Neuronal stem cell (in vitro differentiated cells): Measurements from ENCODE around the gene LSM12.

Experiments used
- DNase-seq: peaks from one replicate; pipeline ENCODE4 v3.0.0-alpha.2; 2013; ENCODE audit warnings: low spot score
- H2AFZ ChIP-seq: one replicate; pipeline ENCODE4 v1.6.1; 2013; ENCODE audit warnings: mild to moderate bottlenecking, low read length, inconsistent platforms
- H2AK5ac ChIP-seq: 2 replicates; pipeline ENCODE4 v1.6.1; 2013; ENCODE audit warnings: low read depth, mild to moderate bottlenecking, inconsistent platforms, low read length, moderate library complexity, mixed read lengths
- H2BK120ac ChIP-seq: 2 replicates; pipeline ENCODE4 v1.6.1; 2013; ENCODE audit warnings: low read depth, mild to moderate bottlenecking, inconsistent platforms, low read length, moderate library complexity, mixed read lengths
- H2BK12ac ChIP-seq: one replicate; pipeline ENCODE4 v1.6.1; 2013; ENCODE audit warnings: low read length, inconsistent platforms
- H2BK15ac ChIP-seq: 2 replicates; pipeline ENCODE4 v1.6.1; 2013; ENCODE audit warnings: mild to moderate bottlenecking, low read length, inconsistent platforms, mixed read lengths
- H2BK5ac ChIP-seq: one replicate; pipeline ENCODE4 v1.6.1; 2013; ENCODE audit warnings: inconsistent platforms, mild to moderate bottlenecking, low read length, moderate library complexity
- H3K14ac ChIP-seq: one replicate; pipeline ENCODE4 v1.6.1; 2013; ENCODE audit warnings: low read length, inconsistent platforms
- H3K18ac ChIP-seq: 2 replicates; pipeline ENCODE4 v1.6.1; 2013; ENCODE audit warnings: low read length, inconsistent platforms
- H3K23ac ChIP-seq: 2 replicates; pipeline ENCODE4 v1.6.1; 2013; ENCODE audit warnings: low read depth, mild to moderate bottlenecking, mixed read lengths, low read length, inconsistent platforms; ENCODE audit not compliant: poor library complexity
- H3K27ac ChIP-seq: replicated peaks from 3 replicates; pipeline ENCODE4 v1.5.1; 2013; ENCODE audit warnings: low read length, inconsistent platforms
- H3K27me3 ChIP-seq, 3 experiments: 2 replicates each; pipeline ENCODE4 v1.6.1; 2013; ENCODE audit warnings: low read length in 3 of 3, mild to moderate bottlenecking in 2 of 3, inconsistent platforms in 1 of 3, low read depth in 1 of 3, mixed read lengths in 1 of 3, moderate library complexity in 1 of 3; ENCODE audit not compliant: control insufficient read depth in 3 of 3, insufficient read depth in 3 of 3
- H3K36me3 ChIP-seq, 2 donors: replicated peaks in 1 of 2; 2 replicates each; pipeline ENCODE4 v1.6.1; 2013; ENCODE audit warnings: low read length in 2 of 2; ENCODE audit not compliant: control insufficient read depth in 2 of 2, insufficient read depth in 2 of 2
- H3K4ac ChIP-seq: 2 replicates; pipeline ENCODE4 v1.6.1; 2013; ENCODE audit warnings: inconsistent platforms, mild to moderate bottlenecking, low read length, moderate library complexity
- H3K4me1 ChIP-seq, 2 donors: 1 replicate in 1 of 2; 2 replicates in 1 of 2; pipeline ENCODE4 v1.6.1; 2013; ENCODE audit warnings: low read length in 2 of 2, low read depth in 1 of 2; ENCODE audit not compliant: control insufficient read depth in 2 of 2, insufficient read depth in 1 of 2
- H3K4me2 ChIP-seq: one replicate; pipeline ENCODE4 v1.6.1; 2013; ENCODE audit warnings: mild to moderate bottlenecking, low read length, inconsistent platforms; ENCODE audit not compliant: insufficient read depth, poor library complexity, severe bottlenecking
- H3K4me3 ChIP-seq, 2 donors: 2 replicates each; pipeline ENCODE4 v1.5.1; 2013; ENCODE audit warnings: low read length in 2 of 2, mild to moderate bottlenecking in 2 of 2, inconsistent platforms in 1 of 2, moderate library complexity in 1 of 2
- H3K79me1 ChIP-seq: one replicate; pipeline ENCODE4 v1.6.1; 2013; ENCODE audit warnings: low read depth, mild to moderate bottlenecking, inconsistent platforms, low read length, moderate library complexity
- H3K9ac ChIP-seq: one replicate; pipeline ENCODE4 v1.6.1; 2013; ENCODE audit warnings: mild to moderate bottlenecking, low read depth, low read length, inconsistent platforms; ENCODE audit not compliant: poor library complexity
- H3K9me3 ChIP-seq, 2 donors: replicated peaks in 1 of 2; 2 replicates each; pipeline versions ENCODE3 to v1.6.1; 2013; ENCODE audit warnings: low read length in 2 of 2, mild to moderate bottlenecking in 2 of 2, inconsistent platforms in 1 of 2, low read depth in 1 of 2, mixed read lengths in 1 of 2, moderate library complexity in 1 of 2; ENCODE audit not compliant: control insufficient read depth in 2 of 2, insufficient read depth in 1 of 2
- H4K8ac ChIP-seq: one replicate; pipeline ENCODE4 v1.6.1; 2013; ENCODE audit warnings: low read depth, mild to moderate bottlenecking, inconsistent platforms, low read length, moderate library complexity
- H4K91ac ChIP-seq: one replicate; pipeline ENCODE4 v1.6.1; 2013; ENCODE audit warnings: low read length, low read depth, mild to moderate bottlenecking, inconsistent platforms; ENCODE audit not compliant: poor library complexity
- WGBS, 2 donors: extraction: QIAGEN DNeasy Blood & Tissue Kit; methylation state at CpG; one replicate each; pipeline ENCODE4 v1.1.7; 2013; ENCODE audit warnings: missing lambda C conversion rate in 2 of 2, mixed read lengths in 1 of 2; ENCODE audit not compliant: insufficient read length in 2 of 2, insufficient replicate concordance in 1 of 2; ENCODE audit errors: extremely low coverage in 2 of 2; 5-methylcytosine and 5-hydroxymethylcytosine counted together

LSM12 gene

DNA sequence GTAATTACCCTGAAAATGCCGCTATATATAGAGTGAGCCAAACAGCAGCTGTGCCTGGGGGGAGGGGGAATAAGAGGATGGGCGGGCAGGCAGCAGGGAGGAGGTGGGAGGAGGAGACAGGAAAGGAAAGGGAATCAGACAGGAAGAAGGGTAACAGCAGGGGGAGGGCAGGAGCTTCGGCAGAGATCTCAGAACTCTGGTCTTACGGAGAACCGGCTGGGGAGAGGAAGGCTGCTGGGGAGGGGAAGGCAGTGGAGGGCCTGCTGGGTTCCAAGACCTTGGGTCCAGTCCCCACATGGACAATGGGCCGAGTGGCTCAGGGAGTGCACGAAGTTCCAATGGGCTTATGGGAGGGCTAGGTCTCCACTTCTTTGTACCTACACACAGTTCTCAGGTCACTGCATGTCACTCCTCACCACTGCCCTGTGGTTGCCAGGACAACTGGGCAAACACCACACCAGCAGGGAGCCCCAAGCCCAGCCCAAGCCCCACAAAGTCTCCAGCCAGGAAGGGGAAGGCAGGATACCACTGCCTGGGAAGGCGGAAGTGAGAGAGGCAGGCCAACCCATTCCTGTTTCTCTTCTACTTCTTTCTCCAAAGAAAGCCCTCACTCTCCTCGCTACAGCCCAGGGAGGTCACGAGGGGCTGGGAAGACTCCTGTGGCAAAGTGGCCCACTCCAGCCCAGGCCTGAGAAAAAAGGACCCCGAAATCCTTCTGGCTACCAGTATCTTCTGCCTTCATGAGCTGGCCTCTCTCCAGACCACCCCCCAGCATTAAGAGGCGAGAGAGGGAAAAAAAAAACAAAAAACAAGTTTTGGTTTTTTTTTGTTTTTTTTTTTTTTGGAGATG lies 29.4 kb upstream of the LSM12 start:
- H3K4me3 ChIP-seq: peak overlapping the region; percentile 45 to 70
- peak; percentile 91 for DNase-seq
- WGBS, 2 donors: no CpG with 5 or more reads among the region's 12 CpGs
- no peak overlapping the region for H3K23ac ChIP-seq
- peak overlapping the region; percentile 91 for H3K9ac ChIP-seq
- H2BK12ac ChIP-seq: no peak overlapping the region
- H2AK5ac ChIP-seq: no peak overlapping the region
- H3K4me2 ChIP-seq: peak overlapping the region; percentile 50
- H3K27ac ChIP-seq: peak overlapping the region; percentile 99
- no peak overlapping the region for H4K8ac ChIP-seq
- peak overlapping the region; percentile 78 for H2AFZ ChIP-seq
- peaks cover 8% of the 10 kb centered on the region for H3K79me1 ChIP-seq
- H3K4me1 ChIP-seq: peaks cover 10 to 12% of the 10 kb centered on the region in 2 donors
- H3K9me3 ChIP-seq: no peaks in the 10 kb centered on the region
- H3K4ac ChIP-seq: no peak overlapping the region
- no peak overlapping the region for H2BK15ac ChIP-seq
- no peaks in the 10 kb centered on the region for H3K27me3 ChIP-seq
- H4K91ac ChIP-seq: peak overlapping the region; percentile 56
- peaks cover 15 to 23% of the 10 kb centered on the region in 2 donors for H3K36me3 ChIP-seq
- H2BK120ac ChIP-seq: peak overlapping the region; percentile 29
- no peak overlapping the region for H3K14ac ChIP-seq
- H2BK5ac ChIP-seq: peak overlapping the region; percentile 85
- peak overlapping the region; percentile 88 for H3K18ac ChIP-seq

DNA sequence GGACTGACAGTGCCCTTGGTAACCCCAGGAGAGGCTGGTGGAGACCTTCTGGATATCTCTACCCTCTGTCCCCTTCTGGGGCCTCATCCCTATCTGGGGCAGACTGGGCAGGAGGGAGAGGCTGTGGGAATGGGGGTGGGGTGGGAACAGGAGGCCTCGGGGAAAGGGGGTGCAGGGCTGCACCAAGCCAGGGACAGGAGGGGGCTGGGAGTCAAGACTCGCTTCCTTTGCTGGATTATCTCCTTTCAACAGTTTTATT lies 28.8 kb upstream of the LSM12 start:
- peak overlapping the region in 1 of 2 donors; percentile 45 for H3K4me3 ChIP-seq
- H2BK12ac ChIP-seq: no peak overlapping the region
- no peak overlapping the region for H2BK15ac ChIP-seq
- H2BK120ac ChIP-seq: no peak overlapping the region
- H3K27ac ChIP-seq: peak overlapping the region; percentile 99
- H3K4me1 ChIP-seq: peaks cover 10 to 12% of the 10 kb centered on the region in 2 donors
- H3K36me3 ChIP-seq: peaks cover 16 to 24% of the 10 kb centered on the region in 2 donors
- H3K9ac ChIP-seq: no peak overlapping the region
- no peak overlapping the region for H3K4ac ChIP-seq
- no peaks in the 10 kb centered on the region for H3K9me3 ChIP-seq
- no peak overlapping the region for H3K23ac ChIP-seq
- H2AK5ac ChIP-seq: no peak overlapping the region
- H2AFZ ChIP-seq: peak overlapping the region; percentile 78
- H4K8ac ChIP-seq: no peak overlapping the region
- peak overlapping the region; percentile 85 for H2BK5ac ChIP-seq
- no peak for DNase-seq
- H4K91ac ChIP-seq: no peak overlapping the region
- H3K4me2 ChIP-seq: peak overlapping the region; percentile 50
- H3K27me3 ChIP-seq: no peaks in the 10 kb centered on the region
- peak overlapping the region; percentile 33 for H3K18ac ChIP-seq
- H3K14ac ChIP-seq: no peak overlapping the region
- no CpG with 5 or more reads among the region's 2 CpGs for WGBS, 2 donors
- H3K79me1 ChIP-seq: peaks cover 8% of the 10 kb centered on the region

DNA sequence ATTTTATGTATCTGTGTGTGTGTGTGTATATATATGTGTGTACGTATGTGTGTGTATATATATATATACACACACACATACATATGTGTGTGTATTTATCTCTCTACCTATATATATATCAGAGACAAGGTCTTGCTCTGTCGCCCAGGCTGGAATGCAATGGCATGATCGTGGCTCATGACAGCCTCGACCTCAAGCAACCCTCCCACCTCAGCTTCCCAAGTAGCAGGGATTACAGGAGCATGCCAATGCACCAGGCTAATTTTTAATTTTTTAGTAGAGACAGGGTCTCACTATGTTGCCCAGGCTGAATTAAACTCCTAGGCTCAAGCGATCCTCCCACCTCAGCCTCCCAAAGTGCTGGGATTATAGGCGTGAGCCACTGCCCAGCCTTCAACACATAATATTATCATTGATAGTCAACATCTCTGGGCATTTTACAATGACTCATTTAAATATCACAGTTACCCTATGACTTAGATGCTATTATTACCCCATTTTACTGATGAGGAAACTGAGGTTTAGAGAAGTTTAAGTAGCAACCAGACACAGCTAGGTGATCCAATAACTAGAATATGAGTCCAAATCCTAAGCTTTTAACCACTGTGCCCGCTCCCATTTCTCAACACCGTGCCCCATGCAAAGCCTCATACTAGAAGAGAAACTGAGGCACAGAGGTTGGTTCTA lies 28.4 kb upstream of the LSM12 start:
- Histone ChIP-seq H3K14ac (no peak overlapping the region), H3K27me3 (no peaks in the 10 kb centered on the region), H4K8ac (no peak overlapping the region), H2AFZ (no peak overlapping the region), H2AK5ac (no peak overlapping the region), H3K79me1 (peaks cover 8% of the 10 kb centered on the region), H3K36me3 (peaks cover 16 to 24% of the 10 kb centered on the region in 2 donors), H2BK5ac (peak overlapping the region; percentile 85), H2BK120ac (no peak overlapping the region), H3K23ac (no peak overlapping the region), H3K9ac (no peak overlapping the region), H3K4me3 (peak overlapping the region in 1 of 2 donors; percentile 45), H2BK12ac (no peak overlapping the region), H3K4me2 (peak overlapping the region; percentile 50), H3K9me3 (no peaks in the 10 kb centered on the region), H3K4me1 (peaks cover 10 to 12% of the 10 kb centered on the region in 2 donors), H3K4ac (no peak overlapping the region), H2BK15ac (no peak overlapping the region), H3K18ac (peak overlapping the region; percentile 33), H4K91ac (no peak overlapping the region), H3K27ac (peak overlapping the region; percentile 99)
- WGBS, 2 donors: no CpG with 5 or more reads among the region's 8 CpGs
- DNase-seq: no peak

DNA sequence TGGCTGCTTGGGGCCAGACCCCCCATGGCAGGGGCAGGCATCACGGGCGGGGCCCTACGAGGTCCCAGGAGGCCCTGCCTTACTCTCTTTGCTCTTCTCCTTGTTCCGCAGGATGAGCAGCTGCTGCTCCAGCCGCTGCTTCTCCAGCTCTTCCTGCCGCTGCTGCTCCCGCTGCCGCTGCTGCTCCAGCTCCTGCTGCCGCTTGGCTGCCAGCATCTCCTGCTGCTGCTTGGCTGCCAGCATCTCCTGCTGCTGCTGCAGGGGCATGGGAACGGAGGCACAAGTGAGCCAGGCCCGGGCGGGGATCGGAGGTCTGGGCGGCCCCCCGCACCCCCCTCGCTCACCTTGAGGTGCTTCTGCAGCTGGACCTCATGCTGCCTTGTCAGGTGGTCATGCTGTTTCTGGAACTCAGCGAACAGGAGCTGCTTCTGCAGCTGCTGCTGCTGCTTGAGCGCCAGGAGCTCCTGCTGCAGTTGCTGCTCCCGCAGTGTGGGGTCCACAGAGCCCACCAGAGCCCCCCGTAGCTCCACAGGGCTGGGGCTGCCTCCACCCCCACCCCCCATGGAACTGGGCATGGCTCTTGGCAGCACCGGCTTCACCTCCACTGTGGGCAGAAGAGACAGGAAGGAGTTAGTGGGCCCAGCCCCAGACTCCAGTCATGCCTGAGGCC lies 26.9 kb upstream of the LSM12 start:
- WGBS, 2 donors: no CpG with 5 or more reads among the region's 21 CpGs
- Histone ChIP-seq H3K4me3 (no peak overlapping the region), H3K79me1 (peaks cover 8% of the 10 kb centered on the region), H3K27ac (peak overlapping the region; percentile 6), H3K4me2 (no peak overlapping the region), H2BK5ac (peak overlapping the region; percentile 8), H2AK5ac (peak overlapping the region; percentile 78), H3K4me1 (peaks cover 10 to 13% of the 10 kb centered on the region in 2 donors), H2BK120ac (no peak overlapping the region), H3K9ac (peak overlapping the region; percentile 55), H4K91ac (no peak overlapping the region), H2BK15ac (peak overlapping the region; percentile 65), H3K23ac (peak overlapping the region; percentile 46), H3K36me3 (peaks cover 20 to 30% of the 10 kb centered on the region in 2 donors), H3K4ac (peak overlapping the region; percentile 40), H2AFZ (no peak overlapping the region), H3K9me3 (no peaks in the 10 kb centered on the region), H4K8ac (no peak overlapping the region), H3K18ac (peak overlapping the region; percentile 40), H3K27me3 (no peaks in the 10 kb centered on the region), H3K14ac (peak overlapping the region; percentile 75), H2BK12ac (no peak overlapping the region)
- DNase-seq: no peak
